Coronary artery (tissue), 2 donors: ENCODE measurements around the gene AP3S1.

Source experiments
- DNase-seq: peaks from one replicate; pipeline ENCODE4 v3.0.0-alpha.2; 2017; ENCODE audit warnings: low spot score
- H3K27ac ChIP-seq, 2 donors: fragments of 200-600 bp; sonication (generic); one replicate each; pipeline ENCODE4 v1.5.1; 2016 to 2019
- H3K4me3 ChIP-seq: fragments of 200-600 bp; sonication (generic); 2 replicates; pipeline ENCODE4 v1.5.1; 2016; ENCODE audit warnings: mild to moderate bottlenecking, moderate library complexity
- CTCF ChIP-seq: fragments of 200-600 bp; sonication (generic); IDR thresholded peaks from one replicate; pipeline ENCODE4 v1.5.1; 2019; ENCODE audit warnings: antibody characterized with exemption

Gene AP3S1

GRCh38 chr5:115813719-115814118 is 28.0 kb upstream of the AP3S1 start:
- Histone ChIP-seq H3K27ac (no peak overlapping the region), H3K4me3 (peak overlapping the region; percentile 85)
- no peak for TF ChIP-seq CTCF
- no peak for DNase-seq

- H3K27ac ChIP-seq: peak overlapping the region in 1 of 2 donors; percentile 82
- TF ChIP-seq CTCF: no peak
- DNase-seq: no peak
- peak overlapping the region; percentile 85 for H3K4me3 ChIP-seq
These were observed 26.6 kb upstream of the AP3S1 start for GRCh38 chr5:115815006-115815692.

GRCh38 chr5:115815693-115816225 is 26.0 kb upstream of the AP3S1 start:
- Histone ChIP-seq H3K27ac (peak overlapping the region in 1 of 2 donors; percentile 82), H3K4me3 (peak overlapping the region; percentile 85)
- no peak for DNase-seq
- TF ChIP-seq CTCF: no peak

GRCh38 chr5:115816226-115817081 is 25.3 kb upstream of the AP3S1 start, which contains the start of gene CDO1:
CDO1 (minus strand) TSS chr5:115816659; CDS start chr5:115816397, 262 bp downstream.
- TF ChIP-seq CTCF: no peak
- DNase-seq: no peak
- peak within 1 kb of the TSS; percentile 85 for H3K4me3 ChIP-seq
- H3K27ac ChIP-seq: peak within 1 kb of the TSS; percentile 58 to 82

GRCh38 chr5:115817386-115817785 is 24.3 kb upstream of the AP3S1 start:
- no peak overlapping the region for H3K27ac ChIP-seq
- DNase-seq: no peak
- TF ChIP-seq CTCF: no peak
- H3K4me3 ChIP-seq: no peak overlapping the region

GRCh38 chr5:115818821-115819220 is 22.9 kb upstream of the AP3S1 start:
- Histone ChIP-seq H3K27ac (no peak overlapping the region), H3K4me3 (no peak overlapping the region)
- DNase-seq: no peak
- no peak for TF ChIP-seq CTCF
